HepG2 (cell line): ENCODE data around the gene TATDN2. TPM values are rescaled to one million over a fixed set of nuclear protein-coding genes. Genes with fewer than 3 reads are reported as not detected.

Experiments
- ATAC-seq: fragments of 200-7000 bp; cut with Tn5 transposase; 3 replicates; pipeline ENCODE4 v1.9.1; 2020; ENCODE audit warnings: mild to moderate bottlenecking, moderate library complexity
- BruUV-seq: library from RNA; stranded (reverse); fragments of 400-500 nt; replicated peaks from 2 replicates; lab custom pipeline; 2021; lab: Mats Ljungman, UMichigan
- CTCF ChIA-PET: fragments of 300-600 bp; formaldehyde crosslinking; extraction: SDS; loops from one replicate; lab custom pipeline; 2021; ENCODE audit warnings: low total read pairs, inconsistent platforms, low intra/inter-chr PET ratio; lab: Yijun Ruan, JAX
- POLR2A ChIA-PET: fragments of 350-600 bp; sonication (Branson Sonifier 250); formaldehyde crosslinking; loops from one replicate; lab custom pipeline; 2020; ENCODE audit warnings: antibody characterized with exemption, inconsistent platforms; lab: Yijun Ruan, JAX
- DNase-seq: peaks from one replicate; pipeline ENCODE4 v3.0.0-alpha.2; 2015; ENCODE audit warnings: low spot score
- FAIRE-seq: peaks from 3 replicates; lab custom pipeline; 2011; peaks lifted over from hg19 to GRCh38; lab: Jason Lieb, UNC
- H2AFZ ChIP-seq: one replicate; pipeline ENCODE4 v1.6.1; 2011; ENCODE audit warnings: low read length, inconsistent platforms
- H3K27ac ChIP-seq: fragments of 300-600 bp; 3 replicates; pipeline ENCODE4 v1.8.0; 2011; ENCODE audit warnings: mixed run types, mild to moderate bottlenecking, mixed read lengths, low read length, inconsistent platforms; ENCODE audit not compliant: insufficient read depth; ENCODE audit errors: extremely low read length
- H3K27me3 ChIP-seq, 2 experiments: fragments of 200-600 bp in 1 of 2; 2 replicates in 1 of 2; 3 replicates in 1 of 2; pipeline versions ENCODE4 v1.6.0 to v1.8.0; 2011; ENCODE audit warnings: low read length in 2 of 2, mild to moderate bottlenecking in 2 of 2, moderate library complexity in 2 of 2, inconsistent platforms in 1 of 2; ENCODE audit not compliant: insufficient read depth in 2 of 2, control insufficient read depth in 1 of 2
- H3K36me3 ChIP-seq, 2 experiments: fragments of 200-600 bp in 1 of 2; replicated peaks in 1 of 2; 2 replicates in 1 of 2; 3 replicates in 1 of 2; pipeline versions ENCODE4 v1.5.1 to v1.8.0; 2011; ENCODE audit warnings: low read length in 2 of 2, inconsistent platforms in 1 of 2; ENCODE audit not compliant: insufficient read depth in 2 of 2, control insufficient read depth in 1 of 2
- H3K4me1 ChIP-seq: 2 replicates; pipeline ENCODE4 v1.5.1; 2012; ENCODE audit warnings: low read length, inconsistent platforms; ENCODE audit not compliant: insufficient read depth
- H3K4me2 ChIP-seq: 2 replicates; pipeline ENCODE4 v1.6.0; 2011; ENCODE audit warnings: low read depth, low read length, inconsistent platforms
- H3K4me3 ChIP-seq, 3 experiments: fragments of 200-600 bp in 1 of 3; sonication (generic), shearing (Covaris generic) in 1 of 3; replicated peaks in 1 of 3; 2 replicates each; pipeline ENCODE4 v1.5.1; 2011 to 2016; ENCODE audit warnings: low read length in 3 of 3, inconsistent platforms in 2 of 3, low read depth in 2 of 3, mild to moderate bottlenecking in 2 of 3, control low read depth in 1 of 3, mixed read lengths in 1 of 3; ENCODE audit not compliant: insufficient read depth in 1 of 3
- H3K79me2 ChIP-seq: one replicate; pipeline ENCODE4 v1.6.1; 2011; ENCODE audit warnings: low read length, inconsistent platforms; ENCODE audit not compliant: insufficient read depth
- H3K9ac ChIP-seq: 2 replicates; pipeline ENCODE4 v1.6.0; 2011; ENCODE audit warnings: mild to moderate bottlenecking, low read depth, low read length, inconsistent platforms; ENCODE audit not compliant: insufficient read depth
- H3K9me3 ChIP-seq: 2 replicates; pipeline ENCODE4 v1.5.1; 2012; ENCODE audit warnings: mild to moderate bottlenecking, low read length
- H4K20me1 ChIP-seq: 2 replicates; pipeline ENCODE4 v1.6.0; 2011; ENCODE audit warnings: inconsistent platforms, mild to moderate bottlenecking, low read length, moderate library complexity; ENCODE audit not compliant: insufficient read depth
- AGO1 ChIP-seq: fragments of 200-400 bp; formaldehyde crosslinking; IDR thresholded peaks from 2 replicates; pipeline ENCODE4 v1.6.1; 2017; ENCODE audit warnings: mild to moderate bottlenecking, low read depth, low read length, moderate library complexity; ENCODE audit not compliant: poor library complexity, severe bottlenecking
- CBFB ChIP-seq: sonication (generic); formaldehyde crosslinking; IDR thresholded peaks from 2 replicates; pipeline ENCODE4 v1.4.0; 2020; ENCODE audit warnings: missing genetic modification reagents
- FOSL2 ChIP-seq: sonication (generic); formaldehyde crosslinking; IDR thresholded peaks from 2 replicates; pipeline ENCODE4 v1.4.0; 2020; ENCODE audit warnings: missing genetic modification reagents
- PRMT3 ChIP-seq: sonication (generic); formaldehyde crosslinking; IDR thresholded peaks from 2 replicates; pipeline ENCODE4 v1.8.1; 2022; ENCODE audit warnings: low read depth, mild to moderate bottlenecking, moderate library complexity, missing genetic modification reagents, borderline replicate concordance
- SATB2 ChIP-seq: sonication (generic); formaldehyde crosslinking; IDR thresholded peaks from 2 replicates; pipeline ENCODE4 v1.5.0; 2020; ENCODE audit warnings: missing genetic modification reagents
- SMARCE1 ChIP-seq: fragments of 450-650 bp; IDR thresholded peaks from 2 replicates; pipeline ENCODE4 v1.6.1; 2017; ENCODE audit warnings: borderline replicate concordance
- WGBS: methylation state at CpG from one replicate; pipeline ENCODE4 v1.1.6; 2017; ENCODE audit warnings: low lambda C conversion rate; 5-methylcytosine and 5-hydroxymethylcytosine counted together
- in situ Hi-C: cut with HindIII; loops from 2 replicates; pipeline ENCODE4 v1.10.0; 2017; ENCODE audit warnings: low pct_unique_long_range_greater_than_20kb; ENCODE audit not compliant: extremely low pct_ligation_motif_present
- intact Hi-C: fragments of 100-400 bp; cut with micrococcal nuclease; formaldehyde crosslinking; loops from one replicate; pipeline ENCODE4 v1.10.0; 2022; ENCODE audit not compliant: unreplicated experiment
- polyA plus RNA-seq, 8 experiments: library from polyadenylated mRNA; depleted of rRNA in 3 of 8; stranded (reverse) in 7 of 8; unstranded in 1 of 8; fragments of >200 nt; fragmentation: Illumina TruSeq in 4 of 8; extraction: Trizol in 4 of 8; gene quantifications; 2 replicates each; pipeline versions ENCODE4 v1.2.1 to v1.2.3, GENCODE V29; 2011 to 2016; ENCODE audit warnings: low read depth in 4 of 8, missing spikeins in 1 of 8, mixed read lengths in 1 of 8; ENCODE audit not compliant: insufficient read depth in 1 of 8
- total RNA-seq, 5 experiments: library from RNA; depleted of rRNA; stranded (reverse); fragments of >200 nt; fragmentation: Illumina TruSeq; extraction: Trizol; gene quantifications; 2 replicates each; pipeline ENCODE4 v1.2.3, GENCODE V29; 2016; ENCODE audit warnings: low read depth in 1 of 5
- TF ChIP-seq, protein P1 (sequence below): IDR thresholded peaks from 2 replicates; pipeline ENCODE4 v1.6.1; 2016
- TF ChIP-seq, protein P2 (sequence below): sonication (generic); formaldehyde crosslinking; IDR thresholded peaks from 2 replicates; pipeline ENCODE4 v1.8.1; 2023; ENCODE audit warnings: mild to moderate bottlenecking, missing genetic modification reagents
- TF ChIP-seq, protein P3 (sequence below): sonication (generic); formaldehyde crosslinking; IDR thresholded peaks from 2 replicates; pipeline ENCODE4 v1.4.0; 2020; ENCODE audit warnings: mild to moderate bottlenecking, missing genetic modification reagents, borderline replicate concordance

Gene TATDN2
- total and polyA plus RNA-seq, 2 of the 13 experiments (the other 11 are each of a cell fraction or from before 2014, with no cell fraction given) = 12.1 to 21.9 TPM

DNA sequence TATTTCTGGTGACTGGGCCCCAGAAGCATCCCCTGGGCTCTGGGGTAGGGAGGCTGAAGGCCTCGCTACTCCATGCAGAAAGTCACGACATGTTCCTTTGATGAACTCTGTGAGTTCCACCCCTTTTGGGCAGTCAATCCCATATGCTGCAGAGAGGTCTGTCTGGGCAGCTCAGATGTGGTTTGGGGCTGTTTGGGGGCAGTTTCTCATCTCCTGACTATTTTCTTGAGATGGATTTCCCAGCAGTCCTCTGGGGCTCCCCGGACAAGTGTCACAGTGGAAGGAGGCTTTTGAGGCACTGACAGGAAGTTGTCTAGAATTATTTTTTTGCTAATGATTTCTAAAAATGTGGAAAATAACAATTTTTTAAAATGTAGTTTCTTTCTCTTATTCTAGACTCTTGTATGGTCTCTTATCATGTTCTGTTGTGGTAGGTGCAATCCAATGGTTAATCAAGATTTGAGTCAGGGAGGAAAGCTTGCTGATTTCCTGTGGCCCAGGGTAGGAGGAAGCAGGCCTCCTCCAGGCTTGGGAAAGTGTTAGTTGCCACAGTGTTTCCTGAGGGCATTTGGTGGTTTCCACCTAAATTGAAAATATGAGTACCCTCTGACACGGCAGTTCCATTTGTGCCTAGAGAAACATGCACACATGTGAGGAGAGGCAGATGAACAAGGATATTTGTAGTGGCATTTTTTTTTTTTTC is 19.9 kb upstream of the TATDN2 start:
- DNase-seq (no peak), ATAC-seq (no peak), FAIRE-seq (no peak)
- no peaks in the 10 kb centered on the region for H3K79me2 ChIP-seq
- peaks cover 21% of the 10 kb centered on the region for H3K4me1 ChIP-seq
- H4K20me1 ChIP-seq = no peaks in the 10 kb centered on the region
- in situ Hi-C loops (loop anchor here (10.0 kb wide), 1 partner anchor 64 kb away; the partner anchor contains the start of gene IRAK2), intact Hi-C loops (loop anchor here (5.0 kb wide), 1 partner anchor 386 kb away; the partner anchor contains the start of gene RPUSD3)
- no peaks in the 10 kb centered on the region for H3K27me3 ChIP-seq
- no TSS peak for BruUV-seq
- H3K9me3 ChIP-seq = no peaks in the 10 kb centered on the region
- ChIA-PET CTCF (no interaction called here), POLR2A (no interaction called here)
- no peak overlapping the region for H3K4me2 ChIP-seq
- no peak overlapping the region for H3K4me3 ChIP-seq
- H3K36me3 ChIP-seq = peaks cover 16 to 34% of the 10 kb centered on the region in 2 experiments
- H2AFZ ChIP-seq = no peak overlapping the region
- 100% methylated on average over 4 of the region's 4 CpGs for WGBS
- H3K27ac ChIP-seq = no peak overlapping the region
- H3K9ac ChIP-seq = no peak overlapping the region
- TF ChIP-seq AGO1 = no peak
- TF ChIP-seq CBFB (CRISPR knock-in tag) = no peak
- TF ChIP-seq FOSL2 (CRISPR knock-in tag) = no peak
- TF ChIP-seq SMARCE1 = no peak
- no peak for TF ChIP-seq PRMT3
- TF ChIP-seq, protein P1, sequence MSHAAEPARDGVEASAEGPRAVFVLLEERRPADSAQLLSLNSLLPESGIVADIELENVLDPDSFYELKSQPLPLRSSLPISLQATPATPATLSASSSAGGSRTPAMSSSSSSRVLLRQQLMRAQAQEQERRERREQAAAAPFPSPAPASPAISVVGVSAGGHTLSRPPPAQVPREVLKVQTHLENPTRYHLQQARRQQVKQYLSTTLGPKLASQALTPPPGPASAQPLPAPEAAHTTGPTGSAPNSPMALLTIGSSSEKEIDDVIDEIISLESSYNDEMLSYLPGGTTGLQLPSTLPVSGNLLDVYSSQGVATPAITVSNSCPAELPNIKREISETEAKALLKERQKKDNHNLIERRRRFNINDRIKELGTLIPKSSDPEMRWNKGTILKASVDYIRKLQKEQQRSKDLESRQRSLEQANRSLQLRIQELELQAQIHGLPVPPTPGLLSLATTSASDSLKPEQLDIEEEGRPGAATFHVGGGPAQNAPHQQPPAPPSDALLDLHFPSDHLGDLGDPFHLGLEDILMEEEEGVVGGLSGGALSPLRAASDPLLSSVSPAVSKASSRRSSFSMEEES = no peak
- TF ChIP-seq SATB2 (CRISPR knock-in tag) = no peak
- TF ChIP-seq, protein P2, sequence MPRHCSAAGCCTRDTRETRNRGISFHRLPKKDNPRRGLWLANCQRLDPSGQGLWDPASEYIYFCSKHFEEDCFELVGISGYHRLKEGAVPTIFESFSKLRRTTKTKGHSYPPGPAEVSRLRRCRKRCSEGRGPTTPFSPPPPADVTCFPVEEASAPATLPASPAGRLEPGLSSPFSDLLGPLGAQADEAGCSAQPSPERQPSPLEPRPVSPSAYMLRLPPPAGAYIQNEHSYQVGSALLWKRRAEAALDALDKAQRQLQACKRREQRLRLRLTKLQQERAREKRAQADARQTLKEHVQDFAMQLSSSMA (CRISPR knock-in tag) = no peak
- TF ChIP-seq, protein P3, sequence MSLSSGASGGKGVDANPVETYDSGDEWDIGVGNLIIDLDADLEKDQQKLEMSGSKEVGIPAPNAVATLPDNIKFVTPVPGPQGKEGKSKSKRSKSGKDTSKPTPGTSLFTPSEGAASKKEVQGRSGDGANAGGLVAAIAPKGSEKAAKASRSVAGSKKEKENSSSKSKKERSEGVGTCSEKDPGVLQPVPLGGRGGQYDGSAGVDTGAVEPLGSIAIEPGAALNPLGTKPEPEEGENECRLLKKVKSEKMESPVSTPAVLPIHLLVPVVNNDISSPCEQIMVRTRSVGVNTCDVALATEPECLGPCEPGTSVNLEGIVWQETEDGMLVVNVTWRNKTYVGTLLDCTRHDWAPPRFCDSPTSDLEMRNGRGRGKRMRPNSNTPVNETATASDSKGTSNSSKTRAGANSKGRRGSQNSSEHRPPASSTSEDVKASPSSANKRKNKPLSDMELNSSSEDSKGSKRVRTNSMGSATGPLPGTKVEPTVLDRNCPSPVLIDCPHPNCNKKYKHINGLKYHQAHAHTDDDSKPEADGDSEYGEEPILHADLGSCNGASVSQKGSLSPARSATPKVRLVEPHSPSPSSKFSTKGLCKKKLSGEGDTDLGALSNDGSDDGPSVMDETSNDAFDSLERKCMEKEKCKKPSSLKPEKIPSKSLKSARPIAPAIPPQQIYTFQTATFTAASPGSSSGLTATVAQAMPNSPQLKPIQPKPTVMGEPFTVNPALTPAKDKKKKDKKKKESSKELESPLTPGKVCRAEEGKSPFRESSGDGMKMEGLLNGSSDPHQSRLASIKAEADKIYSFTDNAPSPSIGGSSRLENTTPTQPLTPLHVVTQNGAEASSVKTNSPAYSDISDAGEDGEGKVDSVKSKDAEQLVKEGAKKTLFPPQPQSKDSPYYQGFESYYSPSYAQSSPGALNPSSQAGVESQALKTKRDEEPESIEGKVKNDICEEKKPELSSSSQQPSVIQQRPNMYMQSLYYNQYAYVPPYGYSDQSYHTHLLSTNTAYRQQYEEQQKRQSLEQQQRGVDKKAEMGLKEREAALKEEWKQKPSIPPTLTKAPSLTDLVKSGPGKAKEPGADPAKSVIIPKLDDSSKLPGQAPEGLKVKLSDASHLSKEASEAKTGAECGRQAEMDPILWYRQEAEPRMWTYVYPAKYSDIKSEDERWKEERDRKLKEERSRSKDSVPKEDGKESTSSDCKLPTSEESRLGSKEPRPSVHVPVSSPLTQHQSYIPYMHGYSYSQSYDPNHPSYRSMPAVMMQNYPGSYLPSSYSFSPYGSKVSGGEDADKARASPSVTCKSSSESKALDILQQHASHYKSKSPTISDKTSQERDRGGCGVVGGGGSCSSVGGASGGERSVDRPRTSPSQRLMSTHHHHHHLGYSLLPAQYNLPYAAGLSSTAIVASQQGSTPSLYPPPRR (CRISPR knock-in tag) = no peak
